ENCODE data around the gene VTI1B. TPM values are rescaled to one million over a fixed set of nuclear protein-coding genes. Genes with fewer than 3 reads are reported as not detected.

Gene VTI1B
- total RNA-seq, 2 donors from 2014 or later, result 118 to 120 TPM

- H3K9ac ChIP-seq (ENCODE audit: extremely low read depth, low read length, poor library complexity, severe bottlenecking), result no peak overlapping the region
- H3K27ac Mint-ChIP-seq, result no peak overlapping the region
- TF ChIP-seq CTCF (conservative IDR thresholded peaks at IDR 0.05), result no peak
- DNase-seq, result no peak
- H3K9me3 Mint-ChIP-seq, result no peaks in the 10 kb centered on the region
- WGBS, 2 experiments (ENCODE audit: insufficient coverage in 1 of 2, insufficient read length in 1 of 2), result 60 to 77% methylated on average over 1 to 3 of the region's 4 CpGs
- no peak overlapping the region for H3K4me3 ChIP-seq (ENCODE audit: low read length)
- H3K4me3 Mint-ChIP-seq, result no peak overlapping the region
- no peak overlapping the region for H3K27ac ChIP-seq (ENCODE audit: low read depth, low read length)
- no peaks in the 10 kb centered on the region for H3K9me3 ChIP-seq (ENCODE audit: control insufficient read depth, low read length)
- H3K27me3 ChIP-seq (ENCODE audit: control insufficient read depth, insufficient read depth, low read length, poor library complexity, severe bottlenecking), result no peaks in the 10 kb centered on the region
- peaks cover 13% of the 10 kb centered on the region for H3K36me3 ChIP-seq (ENCODE audit: control insufficient read depth, insufficient read depth, low read length)
- no peaks in the 10 kb centered on the region for H3K27me3 Mint-ChIP-seq (ENCODE audit: insufficient read depth)
- H3K4me1 ChIP-seq (ENCODE audit: control insufficient read depth, insufficient read depth, low read length), result no peaks in the 10 kb centered on the region
- peaks cover 2% of the 10 kb centered on the region for H3K4me1 Mint-ChIP-seq
- peaks cover 26% of the 10 kb centered on the region for H3K36me3 Mint-ChIP-seq (ENCODE audit: low read depth)
These were observed 10.8 kb downstream of the VTI1B start for GRCh38 chr14:67663633-67664032.

GRCh38 chr14:67653651-67654280 is 20.7 kb downstream of the VTI1B start:
- H3K27ac ChIP-seq (ENCODE audit: low read depth, low read length), result no peak overlapping the region
- Mint-ChIP-seq H3K9me3 (no peaks in the 10 kb centered on the region), H3K27ac (no peak overlapping the region), H3K27me3 (ENCODE audit: insufficient read depth) (peaks cover 2% of the 10 kb centered on the region), H3K4me3 (no peak overlapping the region), H3K4me1 (peaks cover 3% of the 10 kb centered on the region), H3K36me3 (ENCODE audit: low read depth) (peaks cover 77% of the 10 kb centered on the region)
- TF ChIP-seq CTCF (conservative IDR thresholded peaks at IDR 0.05), result no peak
- H3K36me3 ChIP-seq (ENCODE audit: control insufficient read depth, insufficient read depth, low read length), result peaks cover 86% of the 10 kb centered on the region
- WGBS, 2 experiments (ENCODE audit: insufficient coverage in 1 of 2, insufficient read length in 1 of 2), result 97 to 98% methylated on average over 4 to 5 of the region's 6 CpGs
- H3K9me3 ChIP-seq (ENCODE audit: control insufficient read depth, low read length), result no peaks in the 10 kb centered on the region
- H3K9ac ChIP-seq (ENCODE audit: extremely low read depth, low read length, poor library complexity, severe bottlenecking), result no peak overlapping the region
- peaks cover 6% of the 10 kb centered on the region for H3K4me1 ChIP-seq (ENCODE audit: control insufficient read depth, insufficient read depth, low read length)
- no peak overlapping the region for H3K4me3 ChIP-seq (ENCODE audit: low read length)
- no peaks in the 10 kb centered on the region for H3K27me3 ChIP-seq (ENCODE audit: control insufficient read depth, insufficient read depth, low read length, poor library complexity, severe bottlenecking)
- no peak for DNase-seq

DNA sequence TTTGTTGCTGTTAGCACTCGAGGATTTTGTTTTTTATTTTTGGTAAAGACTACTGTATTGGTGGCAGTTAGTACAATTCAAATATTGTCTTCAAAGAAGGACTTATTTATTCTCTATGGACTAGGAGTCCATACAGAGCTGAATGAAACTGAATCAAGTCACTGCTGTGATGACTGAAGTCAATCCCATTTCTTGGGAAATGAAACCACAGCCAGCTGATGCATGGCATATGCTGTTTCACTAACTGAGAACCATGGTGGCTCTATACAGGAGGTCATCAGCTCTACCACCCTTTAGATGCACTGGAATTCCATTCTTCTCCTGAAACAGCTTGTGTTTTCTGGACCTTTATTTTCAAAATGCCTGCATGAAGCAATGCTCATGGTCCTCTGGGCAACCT is 22.2 kb downstream of the VTI1B start:
- no peaks in the 10 kb centered on the region for H3K27me3 ChIP-seq (ENCODE audit: control insufficient read depth, insufficient read depth, low read length, poor library complexity, severe bottlenecking)
- H3K4me1 ChIP-seq (ENCODE audit: control insufficient read depth, insufficient read depth, low read length), result peaks cover 15% of the 10 kb centered on the region
- no peak overlapping the region for H3K27ac ChIP-seq (ENCODE audit: low read depth, low read length)
- no peak overlapping the region for H3K27ac Mint-ChIP-seq
- TF ChIP-seq CTCF (conservative IDR thresholded peaks at IDR 0.05), result no peak
- H3K4me3 Mint-ChIP-seq, result no peak overlapping the region
- 83 to 100% methylated on average over 1 of the region's 1 CpG for WGBS, 2 experiments (ENCODE audit: insufficient coverage in 1 of 2, insufficient read length in 1 of 2)
- DNase-seq, result no peak
- no peak overlapping the region for H3K4me3 ChIP-seq (ENCODE audit: low read length)
- peaks cover 9% of the 10 kb centered on the region for H3K4me1 Mint-ChIP-seq
- no peak overlapping the region for H3K9ac ChIP-seq (ENCODE audit: extremely low read depth, low read length, poor library complexity, severe bottlenecking)
- H3K9me3 ChIP-seq (ENCODE audit: control insufficient read depth, low read length), result no peaks in the 10 kb centered on the region
- peaks cover 76% of the 10 kb centered on the region for H3K36me3 Mint-ChIP-seq (ENCODE audit: low read depth)
- peaks cover 87% of the 10 kb centered on the region for H3K36me3 ChIP-seq (ENCODE audit: control insufficient read depth, insufficient read depth, low read length)
- peaks cover 2% of the 10 kb centered on the region for H3K27me3 Mint-ChIP-seq (ENCODE audit: insufficient read depth)
- no peaks in the 10 kb centered on the region for H3K9me3 Mint-ChIP-seq
